Activated T-helper 1 cell treated with anti-CD3 and anti-CD28 coated beads, Interleukin-12 subunit alpha, Interleukin-12 subunit beta, Interleukin-2, Interleukin-4 antibody, amounts not matched to agents 30 ng/mL and 10 ng/mL and 1 ng/mL, durations not matched to agents 14 hours and 24 hours and 36 hours (primary cell): ENCODE results near the gene HNMT. TPM values are rescaled to one million over a fixed set of nuclear protein-coding genes. Genes with fewer than 3 reads are reported as not detected.

Source experiments
- DNase-seq: peaks from one replicate; pipeline ENCODE4 v3.0.0; 2021; ENCODE audit warnings: low spot score
- H3K27ac Mint-ChIP-seq: one replicate; pipeline ENCODE4 v1.8.0; 2021; ENCODE audit warnings: mild to moderate bottlenecking, mixed read lengths
- H3K27me3 Mint-ChIP-seq: one replicate; pipeline ENCODE4 v1.8.0; 2022; ENCODE audit warnings: mild to moderate bottlenecking, moderate library complexity, mixed read lengths; ENCODE audit not compliant: insufficient read depth
- H3K36me3 Mint-ChIP-seq: one replicate; pipeline ENCODE4 v1.8.0; 2021; ENCODE audit warnings: low read depth, mixed read lengths
- H3K4me1 Mint-ChIP-seq: one replicate; pipeline ENCODE4 v1.8.0; 2021; ENCODE audit warnings: low read depth, mixed read lengths
- H3K4me3 Mint-ChIP-seq: one replicate; pipeline ENCODE4 v1.8.0; 2021; ENCODE audit warnings: mild to moderate bottlenecking, moderate library complexity, mixed read lengths
- H3K9me3 Mint-ChIP-seq: one replicate; pipeline ENCODE4 v1.8.0; 2021; ENCODE audit warnings: mixed read lengths
- intact Hi-C: fragments of 100-400 bp; cut with micrococcal nuclease; formaldehyde crosslinking; loops from one replicate; pipeline ENCODE4 v1.15.1; 2024
- total RNA-seq: library from RNA; stranded (reverse); gene quantifications from 2 replicates; pipeline ENCODE4 v1.2.3, GENCODE V29; 2022

Gene HNMT
- total RNA-seq, 1 donor from 2014 or later: not detected

- Mint-ChIP-seq H3K36me3 (no peaks in the 10 kb centered on the region), H3K9me3 (peaks cover 5% of the 10 kb centered on the region), H3K27ac (no peak overlapping the region), H3K27me3 (no peaks in the 10 kb centered on the region), H3K4me1 (peaks cover 8% of the 10 kb centered on the region), H3K4me3 (no peak overlapping the region)
- DNase-seq: no peak
- intact Hi-C loops: no loop called here
These were observed 14.0 kb upstream of the HNMT start for GRCh38 chr2:137950238-137950637.

- peaks cover 5% of the 10 kb centered on the region for H3K9me3 Mint-ChIP-seq
- H3K36me3 Mint-ChIP-seq: no peaks in the 10 kb centered on the region
These were observed 12.7 kb upstream of the HNMT start for GRCh38 chr2:137951586-137951985.

GRCh38 chr2:137952586-137953129 is 11.6 kb upstream of the HNMT start:
- H3K27ac Mint-ChIP-seq: peak overlapping the region; percentile 50
- H3K36me3 Mint-ChIP-seq: no peaks in the 10 kb centered on the region
- peaks cover 8% of the 10 kb centered on the region for H3K4me1 Mint-ChIP-seq
- DNase-seq: no peak
- intact Hi-C loops: no loop called here
- H3K9me3 Mint-ChIP-seq: peaks cover 5% of the 10 kb centered on the region
- peak overlapping the region; percentile 50 for H3K4me3 Mint-ChIP-seq
- H3K27me3 Mint-ChIP-seq: no peaks in the 10 kb centered on the region

More at GRCh38 chr2:137951586-137951985, 12.7 kb upstream of the HNMT start:
- no peak overlapping the region for H3K27ac Mint-ChIP-seq
- no peaks in the 10 kb centered on the region for H3K27me3 Mint-ChIP-seq
- intact Hi-C loops: no loop called here
- no peak overlapping the region for H3K4me3 Mint-ChIP-seq
- H3K4me1 Mint-ChIP-seq: peaks cover 8% of the 10 kb centered on the region
- no peak for DNase-seq

GRCh38 chr2:137955536-137955935 is 8.7 kb upstream of the HNMT start:
- no peak for DNase-seq
- Mint-ChIP-seq H3K27ac (no peak overlapping the region), H3K36me3 (no peaks in the 10 kb centered on the region), H3K9me3 (peaks cover 5% of the 10 kb centered on the region), H3K4me3 (no peak overlapping the region), H3K4me1 (peaks cover 8% of the 10 kb centered on the region), H3K27me3 (no peaks in the 10 kb centered on the region)
- intact Hi-C loops: no loop called here

- Mint-ChIP-seq H3K4me1 (peaks cover 3% of the 10 kb centered on the region), H3K27me3 (no peaks in the 10 kb centered on the region), H3K27ac (no peak overlapping the region), H3K36me3 (no peaks in the 10 kb centered on the region), H3K9me3 (peaks cover 1% of the 10 kb centered on the region), H3K4me3 (no peak overlapping the region)
- no peak for DNase-seq
- intact Hi-C loops: no loop called here
These were observed 7.2 kb upstream of the HNMT start for GRCh38 chr2:137957033-137957432.

GRCh38 chr2:137959166-137959565 is 5.1 kb upstream of the HNMT start:
- Mint-ChIP-seq H3K4me1 (no peaks in the 10 kb centered on the region), H3K27me3 (no peaks in the 10 kb centered on the region), H3K27ac (no peak overlapping the region), H3K4me3 (no peak overlapping the region), H3K36me3 (no peaks in the 10 kb centered on the region), H3K9me3 (no peaks in the 10 kb centered on the region)
- intact Hi-C loops: no loop called here
- DNase-seq: no peak

- intact Hi-C loops: no loop called here
- Mint-ChIP-seq H3K27me3 (no peaks in the 10 kb centered on the region), H3K4me3 (no peak overlapping the region), H3K36me3 (no peaks in the 10 kb centered on the region), H3K4me1 (no peaks in the 10 kb centered on the region), H3K27ac (no peak overlapping the region), H3K9me3 (no peaks in the 10 kb centered on the region)
- no peak for DNase-seq
These were observed 4.0 kb upstream of the HNMT start for GRCh38 chr2:137960223-137960622.

GRCh38 chr2:137961602-137962001 is 2.7 kb upstream of the HNMT start:
- H3K27ac Mint-ChIP-seq: no peak overlapping the region
- intact Hi-C loops: no loop called here
- no peaks in the 10 kb centered on the region for H3K36me3 Mint-ChIP-seq
- no peak overlapping the region for H3K4me3 Mint-ChIP-seq
- no peaks in the 10 kb centered on the region for H3K27me3 Mint-ChIP-seq
- H3K4me1 Mint-ChIP-seq: no peaks in the 10 kb centered on the region
- no peak for DNase-seq
- no peaks in the 10 kb centered on the region for H3K9me3 Mint-ChIP-seq

- Mint-ChIP-seq H3K36me3 (no peaks in the 10 kb centered on the region), H3K27ac (no peak overlapping the region), H3K27me3 (peaks cover 2% of the 10 kb centered on the region), H3K4me3 (no peak overlapping the region), H3K4me1 (no peaks in the 10 kb centered on the region), H3K9me3 (no peaks in the 10 kb centered on the region)
- no peak for DNase-seq
- intact Hi-C loops: no loop called here
These were observed 673 bp upstream of the HNMT start for GRCh38 chr2:137963535-137964065.

GRCh38 chr2:137964859-137965459 is 686 bp downstream of the HNMT start:
- peaks cover 7% of the 10 kb centered on the region for H3K27me3 Mint-ChIP-seq
- no peaks in the 10 kb centered on the region for H3K36me3 Mint-ChIP-seq
- H3K4me3 Mint-ChIP-seq: no peak overlapping the region
- no peak overlapping the region for H3K27ac Mint-ChIP-seq
- no peak for DNase-seq
- no peaks in the 10 kb centered on the region for H3K9me3 Mint-ChIP-seq
- H3K4me1 Mint-ChIP-seq: no peaks in the 10 kb centered on the region
- intact Hi-C loops: no loop called here

GRCh38 chr2:137966043-137966442 is 1.8 kb downstream of the HNMT start:
- DNase-seq: no peak
- no peaks in the 10 kb centered on the region for H3K9me3 Mint-ChIP-seq
- no peak overlapping the region for H3K4me3 Mint-ChIP-seq
- H3K4me1 Mint-ChIP-seq: no peaks in the 10 kb centered on the region
- H3K27me3 Mint-ChIP-seq: peaks cover 7% of the 10 kb centered on the region
- H3K36me3 Mint-ChIP-seq: no peaks in the 10 kb centered on the region
- intact Hi-C loops: no loop called here
- H3K27ac Mint-ChIP-seq: no peak overlapping the region

- no peaks in the 10 kb centered on the region for H3K4me1 Mint-ChIP-seq
- intact Hi-C loops: no loop called here
- H3K27ac Mint-ChIP-seq: no peak overlapping the region
- H3K4me3 Mint-ChIP-seq: no peak overlapping the region
- H3K27me3 Mint-ChIP-seq: peaks cover 7% of the 10 kb centered on the region
- DNase-seq: no peak
- H3K9me3 Mint-ChIP-seq: no peaks in the 10 kb centered on the region
- H3K36me3 Mint-ChIP-seq: no peaks in the 10 kb centered on the region
These were observed 2.8 kb downstream of the HNMT start for GRCh38 chr2:137967042-137967441.

GRCh38 chr2:137968477-137969417 is 4.5 kb downstream of the HNMT start:
- Mint-ChIP-seq H3K4me3 (no peak overlapping the region), H3K36me3 (no peaks in the 10 kb centered on the region), H3K27ac (no peak overlapping the region)

More at GRCh38 chr2:137968477-137969417, 4.5 kb downstream of the HNMT start:
- no peaks in the 10 kb centered on the region for H3K9me3 Mint-ChIP-seq
- H3K27me3 Mint-ChIP-seq: peaks cover 7% of the 10 kb centered on the region
- H3K4me1 Mint-ChIP-seq: no peaks in the 10 kb centered on the region
- intact Hi-C loops: no loop called here
- DNase-seq: no peak
